ENCODE measurements around the gene CCR7. TPM values are rescaled to one million over a fixed set of nuclear protein-coding genes. Genes with fewer than 3 reads are reported as not detected.

CCR7 gene
- total and polyA plus RNA-seq, 2 of the 13 experiments (the other 11 are each of a cell fraction or from before 2014, with no cell fraction given), result 0.04 to 0.53 TPM

GRCh38 chr17:40551091-40551878 is 14.0 kb downstream of the CCR7 start (continued):
- no peak for TF ChIP-seq IRF1 (CRISPR knock-in tag; IDR thresholded peaks at IDR 0.05; ENCODE audit: low read depth)
- TF ChIP-seq NFE2L1 (CRISPR knock-in tag; IDR thresholded peaks at IDR 0.05; ENCODE audit: borderline replicate concordance), result no peak
- peak; percentile 44 for TF ChIP-seq ZFY (CRISPR knock-in tag; IDR thresholded peaks at IDR 0.05)
- peak; percentile 96 for TF ChIP-seq ZBTB25 (CRISPR knock-in tag; IDR thresholded peaks at IDR 0.05)
- no peak for TF ChIP-seq E2F5 (CRISPR knock-in tag; conservative IDR thresholded peaks at IDR 0.05)
- no peak; the same call in 1 of the 2 replicates for TF ChIP-seq JDP2 (CRISPR knock-in tag; IDR thresholded peaks at IDR 0.05; ENCODE audit: borderline replicate concordance)
- TF ChIP-seq ZNF362 (CRISPR knock-in tag; IDR thresholded peaks at IDR 0.05; ENCODE audit: borderline replicate concordance), result peak; percentile 60; the same call in 1 of the 2 replicates
- TF ChIP-seq MTF2 (CRISPR knock-in tag; IDR thresholded peaks at IDR 0.05; ENCODE audit: borderline replicate concordance), result no peak
- TF ChIP-seq ZNF276 (CRISPR knock-in tag; IDR thresholded peaks at IDR 0.05; ENCODE audit: low read depth), result 0 out of 2 replicates have a peak, but pooled peaks have one; percentile 14
- TF ChIP-seq NFIC (IDR thresholded peaks at IDR 0.05; ENCODE audit: low read length), result peak; percentile 86
- TF ChIP-seq THAP8 (CRISPR knock-in tag; IDR thresholded peaks at IDR 0.05; ENCODE audit: borderline replicate concordance), result no peak
- no peak for TF ChIP-seq TOE1 (CRISPR knock-in tag; IDR thresholded peaks at IDR 0.05)
- TF ChIP-seq HMGA1 (CRISPR knock-in tag; conservative IDR thresholded peaks at IDR 0.05), result no peak
- peak; percentile 84; the same call in 1 of the 2 replicates for TF ChIP-seq REPIN1 (CRISPR knock-in tag; IDR thresholded peaks at IDR 0.05; ENCODE audit: borderline replicate concordance, low read depth)
- TF ChIP-seq HNF1A (IDR thresholded peaks at IDR 0.05; ENCODE audit: low read depth), result peak; percentile 52
- TF ChIP-seq HNF1A (CRISPR knock-in tag; IDR thresholded peaks at IDR 0.05; ENCODE audit: borderline replicate concordance), result peak; percentile 83; the same call in 1 of the 2 replicates
